ENCODE measurements around the gene LMO7. TPM values are rescaled to one million over a fixed set of nuclear protein-coding genes. Genes with fewer than 3 reads are reported as not detected.

LMO7 gene
- total and polyA plus RNA-seq, 2 of the 8 experiments (the other 6 are each of a cell fraction or from before 2014, with no cell fraction given), result 8.1 to 28.3 TPM

DNA sequence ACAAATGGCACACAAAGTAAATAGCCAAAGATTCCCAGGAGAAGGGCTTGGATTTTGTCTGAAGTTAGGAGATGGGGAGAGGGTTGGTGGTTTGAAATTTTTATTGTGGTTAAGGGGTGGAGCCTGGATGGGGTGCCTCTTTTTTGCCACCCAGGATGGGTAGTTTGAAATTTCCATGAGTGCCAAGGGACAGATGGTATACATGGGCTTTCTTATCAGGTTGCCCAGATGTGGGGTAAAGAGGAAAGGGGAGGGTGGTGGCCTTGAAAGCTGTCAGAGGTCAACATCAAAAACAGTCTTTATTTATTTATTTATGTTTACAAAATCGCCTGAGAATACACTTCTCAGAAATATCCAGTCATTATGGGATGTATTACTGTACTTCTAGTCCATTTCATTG is 46.2 kb downstream of the LMO7 start:
- H3K27me3 ChIP-seq (replicated peaks in 1 of 4; ENCODE audit: control insufficient read depth in 3 of 4, extremely low read depth in 1 of 4, insufficient read depth in 3 of 4, low read length in 3 of 4), result no peaks in the 10 kb centered on the region
- H2BK12ac ChIP-seq (ENCODE audit: low read depth, low read length), result no peak overlapping the region
- H4K8ac ChIP-seq (ENCODE audit: extremely low read depth, insufficient read depth, low read length), result no peak overlapping the region
- no peaks in the 10 kb centered on the region for H3K79me2 ChIP-seq (ENCODE audit: control insufficient read depth in 1 of 2, insufficient read depth in 2 of 2, low read length in 2 of 2)
- H3K36me3 ChIP-seq (ENCODE audit: control insufficient read depth in 2 of 4, insufficient read depth in 4 of 4, low read length in 3 of 4), result no peaks in the 10 kb centered on the region
- no peak overlapping the region for H3K9ac ChIP-seq (replicated peaks in 1 of 4; ENCODE audit: extremely low read depth in 1 of 4, low read depth in 3 of 4, low read length in 3 of 4)
- H4K5ac ChIP-seq (ENCODE audit: insufficient read length, low read depth, low read length), result no peak overlapping the region
- H3K18ac ChIP-seq (ENCODE audit: extremely low read depth, low read length), result no peak overlapping the region
- no peaks in the 10 kb centered on the region for H3K23me2 ChIP-seq (ENCODE audit: low read depth, low read length)
- H2BK5ac ChIP-seq (ENCODE audit: low read depth, low read length), result no peak overlapping the region
- 83% methylated on average over 1 of the region's 1 CpG; no CpG with 5 or more reads in 1 of the 2 experiments for WGBS, 2 experiments (ENCODE audit: extremely low coverage in 1 of 2, insufficient coverage in 1 of 2, insufficient read length in 1 of 2, insufficient replicate concordance in 2 of 2, low coverage in 1 of 2, low lambda C conversion rate in 2 of 2, missing lambda C conversion rate in 1 of 2)
- FAIRE-seq, result no peak
- H3K4ac ChIP-seq (replicated peaks; ENCODE audit: insufficient read length, low read depth, low read length), result no peak overlapping the region
- no peak overlapping the region for H3K4me2 ChIP-seq (ENCODE audit: insufficient read depth in 1 of 2, low read depth in 2 of 2, low read length in 2 of 2)
- POLR2A ChIA-PET (ENCODE audit: partially characterized antibody), result no interaction called here
- no peaks in the 10 kb centered on the region for H3K9me3 ChIP-seq (ENCODE audit: insufficient read depth in 2 of 2, low read depth in 1 of 2, low read length in 1 of 2)
- H3K27ac ChIP-seq (ENCODE audit: low read depth, low read length), result no peak overlapping the region
- H3K4me1 ChIP-seq (replicated peaks in 1 of 4; ENCODE audit: control insufficient read depth in 3 of 4, insufficient read depth in 4 of 4, low read length in 3 of 4), result peaks cover 2 to 7% (median 5%) of the 10 kb centered on the region in 4 experiments; a peak in 6 of 7 replicates
- no peak overlapping the region for H3K23ac ChIP-seq (ENCODE audit: insufficient read length)
- H3K14ac ChIP-seq (ENCODE audit: insufficient read length), result no peak overlapping the region
- H4K20me1 ChIP-seq (replicated peaks in 1 of 2; ENCODE audit: control insufficient read depth in 1 of 2, insufficient read depth in 2 of 2, low read length in 2 of 2), result no peaks in the 10 kb centered on the region
- no peak for TF ChIP-seq ZNF274 (IDR thresholded peaks at IDR 0.05; ENCODE audit: borderline replicate concordance, extremely low read depth, low read length)
- no peak for TF ChIP-seq FOSL1 (IDR thresholded peaks at IDR 0.05; ENCODE audit: insufficient read depth, low read depth, low read length)
- TF ChIP-seq CBX5 (IDR thresholded peaks at IDR 0.05; ENCODE audit: low read depth, low read length), result no peak
- no peak overlapping the region for H2AFZ ChIP-seq (ENCODE audit: low read length)
- no peaks in the 10 kb centered on the region for H3K79me1 ChIP-seq (ENCODE audit: low read depth, low read length)
- H3K4me3 ChIP-seq (ENCODE audit: extremely low read depth in 1 of 4, insufficient read depth in 2 of 4, low read depth in 3 of 4, low read length in 4 of 4), result no peak overlapping the region
- H2BK15ac ChIP-seq (ENCODE audit: low read length), result no peak overlapping the region
- H2AK5ac ChIP-seq (ENCODE audit: low read depth, low read length), result no peak overlapping the region
- DNase-seq (ENCODE audit: low read depth in 1 of 2, low spot score in 2 of 2), result no peak
- CTCF ChIA-PET (ENCODE audit: partially characterized antibody), result interaction anchor here (0.5 kb wide), 1 partner anchor 203 kb away, joined by 3 read pairs; no protein-coding TSS in a partner anchor
- H4K91ac ChIP-seq (replicated peaks; ENCODE audit: insufficient read length, low read length), result no peak overlapping the region
- H3K56ac ChIP-seq (replicated peaks; ENCODE audit: insufficient read length, low read depth, low read length), result no peak overlapping the region
- no peak overlapping the region for H2BK120ac ChIP-seq (replicated peaks; ENCODE audit: low read depth, low read length)
- no peak overlapping the region for H2BK20ac ChIP-seq (ENCODE audit: low read length)
